Skeletal muscle satellite cell (primary cell): ENCODE data around the gene ZFHX3.

ENCODE experiments used
- H3K27me3 ChIP-seq: 2 replicates; pipeline ENCODE4 v1.7.0; 2013; ENCODE audit warnings: low read length; ENCODE audit not compliant: control insufficient read depth, insufficient read depth
- H3K36me3 ChIP-seq: 2 replicates; pipeline ENCODE4 v1.7.0; 2013; ENCODE audit warnings: mild to moderate bottlenecking, control low read depth, low read length; ENCODE audit not compliant: insufficient read depth
- H3K4me1 ChIP-seq: 2 replicates; pipeline ENCODE4 v1.7.0; 2013; ENCODE audit warnings: low read length; ENCODE audit not compliant: control insufficient read depth, insufficient read depth
- H3K4me2 ChIP-seq: 2 replicates; pipeline ENCODE4 v1.7.0; 2013; ENCODE audit warnings: mild to moderate bottlenecking, low read length
- H3K4me3 ChIP-seq: 2 replicates; pipeline ENCODE4 v1.7.0; 2013; ENCODE audit warnings: low read length
- H3K9ac ChIP-seq: 2 replicates; pipeline ENCODE4 v1.7.0; 2013; ENCODE audit warnings: mild to moderate bottlenecking, low read depth, low read length, moderate library complexity
- H3K9me3 ChIP-seq: replicated peaks from 2 replicates; pipeline ENCODE4 v1.7.0; 2013; ENCODE audit warnings: mild to moderate bottlenecking, control low read depth, low read length

The ZFHX3 gene

GRCh38 chr16:72809446-72809845, 238.5 kb downstream of the ZFHX3 start:
- Histone ChIP-seq H3K4me2 (no peak overlapping the region), H3K4me1 (peaks cover 5% of the 10 kb centered on the region), H3K9ac (no peak overlapping the region), H3K9me3 (no peaks in the 10 kb centered on the region), H3K27me3 (no peaks in the 10 kb centered on the region), H3K4me3 (no peak overlapping the region), H3K36me3 (peaks cover 44% of the 10 kb centered on the region)

DNA sequence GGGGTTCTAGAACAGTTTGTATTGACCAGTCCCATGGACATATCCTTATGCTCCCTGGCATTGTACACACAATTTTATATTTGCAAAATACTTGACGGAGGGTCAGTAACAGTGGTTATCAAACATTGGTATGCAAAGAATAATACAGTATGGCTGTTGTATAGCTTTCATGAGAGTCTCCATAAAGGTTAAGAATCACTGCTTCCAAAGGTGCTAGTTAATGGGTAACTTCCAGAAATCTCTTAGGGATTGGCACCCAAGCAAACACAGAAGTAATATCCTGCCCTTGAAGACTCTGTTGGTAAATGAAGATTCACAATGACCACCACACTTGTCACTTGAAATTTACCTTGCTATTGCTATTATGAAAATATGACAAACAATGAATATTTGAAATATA, 239.2 kb downstream of the ZFHX3 start:
- no peaks in the 10 kb centered on the region for H3K27me3 ChIP-seq

GRCh38 chr16:72807245-72807644, 240.7 kb downstream of the ZFHX3 start:
- H3K4me1 ChIP-seq: no peaks in the 10 kb centered on the region
- H3K9ac ChIP-seq: no peak overlapping the region
- H3K4me3 ChIP-seq: no peak overlapping the region
- no peaks in the 10 kb centered on the region for H3K27me3 ChIP-seq
- peaks cover 47% of the 10 kb centered on the region for H3K36me3 ChIP-seq
- H3K9me3 ChIP-seq: no peaks in the 10 kb centered on the region
- no peak overlapping the region for H3K4me2 ChIP-seq

More for the DNA sequence above, 239.2 kb downstream of the ZFHX3 start:
- Histone ChIP-seq H3K9me3 (no peaks in the 10 kb centered on the region), H3K4me1 (peaks cover 5% of the 10 kb centered on the region), H3K9ac (no peak overlapping the region), H3K4me2 (no peak overlapping the region), H3K36me3 (peaks cover 44% of the 10 kb centered on the region), H3K4me3 (no peak overlapping the region)

GRCh38 chr16:72805486-72805885, 242.4 kb downstream of the ZFHX3 start:
- H3K4me1 ChIP-seq: peaks cover 5% of the 10 kb centered on the region
- no peak overlapping the region for H3K4me3 ChIP-seq
- no peak overlapping the region for H3K4me2 ChIP-seq

DNA sequence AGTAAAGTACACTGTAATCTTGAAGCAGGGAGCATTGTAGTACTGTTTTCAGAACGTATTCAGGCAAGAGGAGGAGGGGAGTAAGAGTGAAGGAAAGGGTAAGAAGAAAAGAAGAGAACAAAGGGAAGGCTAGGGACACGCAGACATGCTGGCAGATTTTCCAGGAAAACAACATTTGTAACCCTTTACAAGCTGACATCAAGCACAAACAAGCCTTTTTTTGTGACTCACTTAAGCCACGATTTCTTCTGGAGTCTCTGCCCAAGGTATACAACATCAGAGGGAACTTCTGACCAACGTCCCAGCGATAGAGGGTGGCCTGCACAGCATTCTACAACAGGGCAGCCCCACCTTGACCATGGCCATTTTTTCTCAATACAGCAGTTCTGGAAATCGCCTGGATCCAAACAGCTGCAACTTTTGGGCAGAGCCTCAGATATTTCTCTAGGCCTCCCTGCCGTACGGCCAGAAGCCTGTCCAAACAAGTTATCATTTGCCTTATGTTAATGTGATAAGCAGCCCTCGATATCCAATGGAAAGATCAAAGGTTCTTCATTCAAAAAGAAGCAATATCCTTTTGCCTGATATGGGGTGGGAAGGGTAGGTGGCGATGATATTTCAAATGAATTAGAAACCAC, 247.3 kb downstream of the ZFHX3 start:
- Histone ChIP-seq H3K27me3 (no peaks in the 10 kb centered on the region), H3K4me3 (no peak overlapping the region), H3K4me2 (no peak overlapping the region), H3K9ac (no peak overlapping the region), H3K9me3 (no peaks in the 10 kb centered on the region), H3K36me3 (peaks cover 57% of the 10 kb centered on the region), H3K4me1 (peaks cover 6% of the 10 kb centered on the region)

More at GRCh38 chr16:72805486-72805885, 242.4 kb downstream of the ZFHX3 start:
- Histone ChIP-seq H3K9me3 (no peaks in the 10 kb centered on the region), H3K27me3 (no peaks in the 10 kb centered on the region), H3K36me3 (peaks cover 44% of the 10 kb centered on the region), H3K9ac (no peak overlapping the region)

GRCh38 chr16:72798264-72798663, 249.7 kb downstream of the ZFHX3 start:
- peaks cover 6% of the 10 kb centered on the region for H3K4me1 ChIP-seq
- H3K27me3 ChIP-seq: no peaks in the 10 kb centered on the region
- no peaks in the 10 kb centered on the region for H3K9me3 ChIP-seq
- no peak overlapping the region for H3K9ac ChIP-seq
- no peak overlapping the region for H3K4me2 ChIP-seq
- peaks cover 77% of the 10 kb centered on the region for H3K36me3 ChIP-seq
- H3K4me3 ChIP-seq: no peak overlapping the region

DNA sequence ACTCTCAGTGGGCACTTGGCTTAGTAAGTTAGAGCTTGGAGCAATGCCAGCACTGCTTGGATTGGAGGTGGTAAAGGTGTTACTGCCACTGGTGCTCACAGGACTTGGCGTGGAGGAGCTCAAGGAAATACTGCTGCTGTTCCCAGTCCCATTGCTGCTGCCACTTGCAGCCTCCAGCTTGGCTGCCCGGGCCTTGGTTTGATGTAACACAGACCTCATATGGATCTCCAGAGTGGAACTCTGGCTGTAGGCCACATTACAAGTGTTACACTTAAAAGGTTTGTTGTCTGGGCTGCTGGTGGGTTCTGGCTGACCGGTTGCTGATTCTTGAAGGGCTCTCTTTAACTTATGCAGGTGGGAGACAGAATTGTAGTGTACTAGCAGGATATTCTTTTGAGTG, 250.3 kb downstream of the ZFHX3 start:
- peaks cover 6% of the 10 kb centered on the region for H3K4me1 ChIP-seq
- peaks cover 83% of the 10 kb centered on the region for H3K36me3 ChIP-seq
- H3K9ac ChIP-seq: no peak overlapping the region
- H3K4me2 ChIP-seq: no peak overlapping the region
- no peak overlapping the region for H3K4me3 ChIP-seq
- no peaks in the 10 kb centered on the region for H3K9me3 ChIP-seq
- H3K27me3 ChIP-seq: no peaks in the 10 kb centered on the region

DNA sequence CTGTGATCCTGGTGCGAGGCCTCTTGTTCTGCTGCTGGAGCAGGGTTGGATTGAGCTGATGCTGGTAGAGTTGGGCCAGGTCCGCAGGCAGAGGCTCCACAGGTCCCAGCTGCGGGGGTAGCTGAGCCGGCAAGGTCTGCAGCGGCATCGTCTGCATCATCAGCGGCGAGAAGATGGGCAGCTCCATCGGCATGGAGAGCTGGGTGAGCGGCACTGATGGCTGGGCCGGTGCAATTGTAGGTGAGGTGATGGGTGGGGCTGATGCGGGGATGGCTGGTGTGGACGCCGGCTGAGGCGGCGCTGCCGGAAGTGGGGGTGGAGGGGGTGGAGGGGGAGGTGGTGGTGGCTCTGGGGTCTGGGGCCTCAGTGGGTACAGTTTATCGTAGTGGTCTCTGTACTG, 251.7 kb downstream of the ZFHX3 start:
- Histone ChIP-seq H3K9me3 (no peaks in the 10 kb centered on the region), H3K9ac (no peak overlapping the region), H3K4me3 (no peak overlapping the region), H3K4me1 (peaks cover 6% of the 10 kb centered on the region), H3K4me2 (no peak overlapping the region), H3K27me3 (no peaks in the 10 kb centered on the region), H3K36me3 (peaks cover 80% of the 10 kb centered on the region)

GRCh38 chr16:72794986-72795385, 252.9 kb downstream of the ZFHX3 start:
- H3K27me3 ChIP-seq: no peaks in the 10 kb centered on the region
- H3K36me3 ChIP-seq: peaks cover 85% of the 10 kb centered on the region
- H3K9me3 ChIP-seq: no peaks in the 10 kb centered on the region
- no peak overlapping the region for H3K4me2 ChIP-seq
- no peaks in the 10 kb centered on the region for H3K4me1 ChIP-seq
- H3K4me3 ChIP-seq: no peak overlapping the region
- H3K9ac ChIP-seq: no peak overlapping the region

DNA sequence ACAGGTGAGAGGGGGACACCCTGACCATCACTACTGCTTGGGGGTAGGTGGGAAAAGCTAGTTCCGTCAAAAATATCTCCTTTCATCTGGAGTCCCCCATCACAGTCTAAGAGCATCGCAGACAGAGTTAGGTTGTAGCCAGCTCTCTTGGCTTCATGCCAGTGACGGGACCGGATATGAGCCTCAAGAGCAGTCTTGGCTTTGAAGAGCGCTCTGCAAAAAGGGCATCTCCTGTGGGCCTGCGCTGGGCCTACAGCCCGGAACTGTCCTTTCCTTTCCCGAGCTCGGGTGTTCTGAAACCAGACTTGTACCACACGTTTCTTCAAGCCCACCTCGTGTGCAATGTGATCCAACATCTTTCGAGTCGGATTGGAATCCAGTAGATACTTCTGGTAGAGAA, 253.6 kb downstream of the ZFHX3 start:
- Histone ChIP-seq H3K27me3 (no peaks in the 10 kb centered on the region), H3K9ac (no peak overlapping the region), H3K4me1 (no peaks in the 10 kb centered on the region)

DNA sequence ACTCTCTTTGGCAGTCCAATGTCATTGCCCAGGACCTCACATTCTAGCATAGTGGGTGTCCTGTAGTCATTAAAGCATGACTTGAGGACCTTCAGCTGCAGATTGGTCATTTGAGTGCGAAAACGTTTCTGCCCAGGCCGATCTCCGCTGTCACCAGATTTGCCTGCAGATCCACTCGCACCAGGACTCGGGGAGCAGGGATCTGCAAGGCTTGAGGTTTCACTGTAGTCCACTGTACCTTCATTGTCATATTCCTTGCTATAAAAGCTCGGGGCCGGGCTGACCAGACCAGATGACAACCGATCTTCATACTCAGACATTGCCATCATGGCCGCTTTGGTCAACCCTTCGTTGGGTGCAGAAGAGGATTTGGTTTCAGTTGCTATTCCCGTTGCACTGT, 254.2 kb downstream of the ZFHX3 start:
- H3K27me3 ChIP-seq: no peaks in the 10 kb centered on the region
- H3K4me1 ChIP-seq: peaks cover under 1% of the 10 kb centered on the region
- no peaks in the 10 kb centered on the region for H3K9me3 ChIP-seq
- peaks cover 73% of the 10 kb centered on the region for H3K36me3 ChIP-seq
- H3K4me2 ChIP-seq: no peak overlapping the region
- H3K4me3 ChIP-seq: no peak overlapping the region
- no peak overlapping the region for H3K9ac ChIP-seq

More for the DNA sequence above, 253.6 kb downstream of the ZFHX3 start:
- peaks cover 78% of the 10 kb centered on the region for H3K36me3 ChIP-seq
- H3K9me3 ChIP-seq: no peaks in the 10 kb centered on the region
- H3K4me2 ChIP-seq: no peak overlapping the region
- no peak overlapping the region for H3K4me3 ChIP-seq

DNA sequence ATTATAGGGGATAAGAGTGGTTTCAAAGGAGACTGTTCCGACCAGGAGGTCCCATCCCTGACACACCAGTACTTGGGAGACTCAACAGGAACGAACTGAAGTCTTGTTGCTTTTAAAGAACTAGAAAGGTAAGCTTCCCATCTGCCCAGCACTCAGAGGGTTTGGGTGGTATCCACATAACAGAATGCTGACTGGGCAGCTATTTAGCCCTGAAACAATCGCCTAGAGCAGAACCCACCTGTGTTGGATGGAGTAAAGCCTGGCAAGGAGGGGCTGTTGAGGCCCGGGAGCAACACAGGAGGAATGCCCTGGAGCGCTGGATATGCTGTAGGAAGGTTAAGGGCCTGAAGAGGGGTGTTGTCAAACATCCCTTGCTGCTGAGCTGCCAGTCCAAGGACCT, 254.9 kb downstream of the ZFHX3 start:
- H3K9ac ChIP-seq: no peak overlapping the region
- no peak overlapping the region for H3K4me2 ChIP-seq
- H3K27me3 ChIP-seq: no peaks in the 10 kb centered on the region
- H3K4me1 ChIP-seq: peaks cover 6% of the 10 kb centered on the region
- no peak overlapping the region for H3K4me3 ChIP-seq
- peaks cover 73% of the 10 kb centered on the region for H3K36me3 ChIP-seq
- H3K9me3 ChIP-seq: no peaks in the 10 kb centered on the region
